Lower lobe of right lung (tissue), 2 donors: ENCODE measurements around the gene TTC32. TPM values are rescaled to one million over a fixed set of nuclear protein-coding genes. Genes with fewer than 3 reads are reported as not detected.

Experiments
- ATAC-seq, 2 donors: fragments of 200-7000 bp; cut with Tn5 transposase; one replicate each; pipeline ENCODE4 v1.9.1; 2020 to 2022; ENCODE audit warnings: mild to moderate bottlenecking in 2 of 2, moderate library complexity in 2 of 2
- DNase-seq: peaks from one replicate; pipeline ENCODE4 v3.0.0-alpha.2; 2020
- H3K27ac ChIP-seq: fragments of 200-600 bp; one replicate; pipeline ENCODE4 v1.8.0; 2022
- H3K27me3 ChIP-seq: fragments of 200-600 bp; one replicate; pipeline ENCODE4 v1.8.0; 2022; ENCODE audit warnings: low read depth
- H3K36me3 ChIP-seq: fragments of 200-600 bp; one replicate; pipeline ENCODE4 v1.8.0; 2022; ENCODE audit warnings: mild to moderate bottlenecking
- H3K4me1 ChIP-seq: fragments of 200-600 bp; one replicate; pipeline ENCODE4 v1.8.0; 2022
- H3K4me3 ChIP-seq: fragments of 200-600 bp; one replicate; pipeline ENCODE4 v1.8.0; 2022; ENCODE audit warnings: mild to moderate bottlenecking
- H3K9me3 ChIP-seq: fragments of 200-600 bp; one replicate; pipeline ENCODE4 v1.8.0; 2022
- intact Hi-C: fragments of 100-400 bp; cut with DNase I; formaldehyde crosslinking; loops from one replicate; pipeline ENCODE4 v1.11.0; 2022
- total RNA-seq: library from RNA; stranded (reverse); fragmentation: NEBNext Ultra II Directional; extraction: Animal tissue kit (Norgen Biotek cat#: 25700); gene quantifications from one replicate; pipeline ENCODE4 v1.2.1, GENCODE V29; 2021
- TF ChIP-seq, protein P1 (sequence below): fragments of 200-600 bp; IDR thresholded peaks from one replicate; pipeline ENCODE4 v1.8.0; 2022; ENCODE audit warnings: antibody characterized with exemption, mild to moderate bottlenecking
- donor health status: DM: no; HTN: yes; CAD: no; lungs with severe emphysema.

Gene TTC32
- total RNA-seq, 1 donor from 2014 or later = 10.3 TPM

DNA sequence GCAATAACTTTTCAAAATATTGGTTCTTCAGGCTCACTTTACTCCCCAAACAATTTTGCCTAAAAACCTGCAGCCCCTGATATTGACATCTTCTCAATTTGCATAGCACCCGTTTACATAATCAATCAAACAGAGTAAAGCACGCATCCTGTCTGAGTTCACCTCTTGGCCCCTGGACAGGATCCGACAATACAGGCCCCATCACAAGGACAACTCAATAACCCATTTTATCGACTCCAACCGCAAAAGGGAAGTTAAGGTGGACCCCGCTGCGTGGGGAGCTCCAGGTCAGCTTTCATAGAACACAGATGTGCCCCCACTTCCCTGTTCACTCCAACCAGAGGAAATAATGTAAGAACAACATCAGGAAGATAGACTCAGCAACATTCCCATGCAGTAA, 44.7 kb downstream of the TTC32 start:
- H3K27ac ChIP-seq = no peak overlapping the region
- no peaks in the 10 kb centered on the region for H3K36me3 ChIP-seq
- TF ChIP-seq, protein P1, sequence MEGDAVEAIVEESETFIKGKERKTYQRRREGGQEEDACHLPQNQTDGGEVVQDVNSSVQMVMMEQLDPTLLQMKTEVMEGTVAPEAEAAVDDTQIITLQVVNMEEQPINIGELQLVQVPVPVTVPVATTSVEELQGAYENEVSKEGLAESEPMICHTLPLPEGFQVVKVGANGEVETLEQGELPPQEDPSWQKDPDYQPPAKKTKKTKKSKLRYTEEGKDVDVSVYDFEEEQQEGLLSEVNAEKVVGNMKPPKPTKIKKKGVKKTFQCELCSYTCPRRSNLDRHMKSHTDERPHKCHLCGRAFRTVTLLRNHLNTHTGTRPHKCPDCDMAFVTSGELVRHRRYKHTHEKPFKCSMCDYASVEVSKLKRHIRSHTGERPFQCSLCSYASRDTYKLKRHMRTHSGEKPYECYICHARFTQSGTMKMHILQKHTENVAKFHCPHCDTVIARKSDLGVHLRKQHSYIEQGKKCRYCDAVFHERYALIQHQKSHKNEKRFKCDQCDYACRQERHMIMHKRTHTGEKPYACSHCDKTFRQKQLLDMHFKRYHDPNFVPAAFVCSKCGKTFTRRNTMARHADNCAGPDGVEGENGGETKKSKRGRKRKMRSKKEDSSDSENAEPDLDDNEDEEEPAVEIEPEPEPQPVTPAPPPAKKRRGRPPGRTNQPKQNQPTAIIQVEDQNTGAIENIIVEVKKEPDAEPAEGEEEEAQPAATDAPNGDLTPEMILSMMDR = no peak
- no peaks in the 10 kb centered on the region for H3K4me1 ChIP-seq
- ATAC-seq (no peak), DNase-seq (no peak)
- H3K9me3 ChIP-seq = no peaks in the 10 kb centered on the region
- intact Hi-C loops = no loop called here
- H3K4me3 ChIP-seq = no peak overlapping the region
- H3K27me3 ChIP-seq = no peaks in the 10 kb centered on the region

GRCh38 chr2:19855542-19856431, 46.0 kb downstream of the TTC32 start:
- DNase-seq (no peak), ATAC-seq (no peak)
- Histone ChIP-seq H3K4me3 (no peak overlapping the region), H3K36me3 (no peaks in the 10 kb centered on the region), H3K9me3 (no peaks in the 10 kb centered on the region), H3K27me3 (no peaks in the 10 kb centered on the region), H3K4me1 (no peaks in the 10 kb centered on the region), H3K27ac (no peak overlapping the region)
- TF ChIP-seq, protein P1 = no peak
- intact Hi-C loops = no loop called here

GRCh38 chr2:19854596-19855541, 46.9 kb downstream of the TTC32 start:
- TF ChIP-seq, protein P1 = no peak
- H3K9me3 ChIP-seq = no peaks in the 10 kb centered on the region
- DNase-seq = no peak
- no peak overlapping the region for H3K4me3 ChIP-seq
- H3K27ac ChIP-seq = no peak overlapping the region
- no peak for ATAC-seq
- H3K27me3 ChIP-seq = no peaks in the 10 kb centered on the region
- intact Hi-C loops = no loop called here
- H3K36me3 ChIP-seq = no peaks in the 10 kb centered on the region
- H3K4me1 ChIP-seq = no peaks in the 10 kb centered on the region

GRCh38 chr2:19851116-19851695, 50.6 kb downstream of the TTC32 start:
- DNase-seq (no peak), ATAC-seq (peak; percentile 12 to 18)
- TF ChIP-seq, protein P1 = no peak
- Histone ChIP-seq H3K9me3 (no peaks in the 10 kb centered on the region), H3K4me1 (no peaks in the 10 kb centered on the region), H3K27me3 (no peaks in the 10 kb centered on the region), H3K27ac (no peak overlapping the region), H3K4me3 (no peak overlapping the region), H3K36me3 (no peaks in the 10 kb centered on the region)
- intact Hi-C loops = no loop called here
